Measurements from ENCODE around the gene C17orf100.

Gene C17orf100

DNA sequence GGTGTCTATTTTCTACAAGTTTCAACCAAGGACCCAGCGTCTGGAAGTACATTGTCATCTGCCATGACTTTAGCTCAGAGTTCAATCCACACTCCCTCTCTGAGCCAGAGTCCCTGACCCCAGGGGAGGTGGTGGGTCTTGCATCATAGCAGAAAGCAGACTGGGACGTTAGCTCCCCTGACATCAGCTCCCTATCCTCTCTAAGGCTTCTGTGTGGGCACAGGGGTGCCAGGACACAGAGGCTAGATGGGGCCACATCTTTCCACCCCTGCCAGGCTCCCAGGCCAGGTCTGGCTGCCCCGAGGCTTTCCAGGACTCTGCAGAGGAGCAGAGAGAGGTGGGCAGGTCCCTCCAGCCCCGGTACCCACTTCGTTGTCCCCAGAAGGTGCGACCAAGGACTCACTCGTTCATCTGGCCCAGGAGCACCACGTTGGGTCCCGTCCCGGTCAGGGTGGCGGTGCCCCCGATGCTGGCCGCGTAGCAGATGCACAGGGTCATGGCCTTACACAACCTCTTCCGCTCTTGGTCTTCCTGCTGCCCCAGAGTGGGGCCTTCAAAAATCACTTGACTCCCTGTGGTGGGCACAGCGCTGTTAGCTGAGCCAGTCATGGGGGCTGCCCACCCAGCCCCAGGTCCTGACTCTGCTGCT is 51.1 kb downstream of the C17orf100 start:
- Histone ChIP-seq H3K27me3 (peaks cover 65% of the 10 kb centered on the region), H3K9me3 (no peaks in the 10 kb centered on the region), H3K4me3 (ENCODE audit: low read depth in 1 of 2, low read length in 1 of 2) (no peak overlapping the region), H3K4me1 (ENCODE audit: control insufficient read depth in 1 of 2, insufficient read depth in 1 of 2, low read depth in 1 of 2, low read length in 1 of 2) (no peaks in the 10 kb centered on the region), H3K27ac (no peak overlapping the region), H3K36me3 (no peaks in the 10 kb centered on the region)
- TF ChIP-seq, protein P1, sequence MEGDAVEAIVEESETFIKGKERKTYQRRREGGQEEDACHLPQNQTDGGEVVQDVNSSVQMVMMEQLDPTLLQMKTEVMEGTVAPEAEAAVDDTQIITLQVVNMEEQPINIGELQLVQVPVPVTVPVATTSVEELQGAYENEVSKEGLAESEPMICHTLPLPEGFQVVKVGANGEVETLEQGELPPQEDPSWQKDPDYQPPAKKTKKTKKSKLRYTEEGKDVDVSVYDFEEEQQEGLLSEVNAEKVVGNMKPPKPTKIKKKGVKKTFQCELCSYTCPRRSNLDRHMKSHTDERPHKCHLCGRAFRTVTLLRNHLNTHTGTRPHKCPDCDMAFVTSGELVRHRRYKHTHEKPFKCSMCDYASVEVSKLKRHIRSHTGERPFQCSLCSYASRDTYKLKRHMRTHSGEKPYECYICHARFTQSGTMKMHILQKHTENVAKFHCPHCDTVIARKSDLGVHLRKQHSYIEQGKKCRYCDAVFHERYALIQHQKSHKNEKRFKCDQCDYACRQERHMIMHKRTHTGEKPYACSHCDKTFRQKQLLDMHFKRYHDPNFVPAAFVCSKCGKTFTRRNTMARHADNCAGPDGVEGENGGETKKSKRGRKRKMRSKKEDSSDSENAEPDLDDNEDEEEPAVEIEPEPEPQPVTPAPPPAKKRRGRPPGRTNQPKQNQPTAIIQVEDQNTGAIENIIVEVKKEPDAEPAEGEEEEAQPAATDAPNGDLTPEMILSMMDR (IDR thresholded peaks at IDR 0.05) = no peak
